RWPE2 (cell line): ENCODE measurements around the gene IL19.
"Not testable (repeated sequence)": the region's sequence is repeated elsewhere in the genome, so short reads cannot be mapped to it uniquely, and the experiment has no call there.

ENCODE experiments used
- ATAC-seq: fragments of 200-7000 bp; cut with Tn5 transposase; 3 replicates; pipeline ENCODE4 v1.9.1; 2021; ENCODE audit warnings: low read depth
- DNase-seq: peaks from one replicate; pipeline ENCODE4 v3.0.0-alpha.2; 2020; ENCODE audit warnings: low spot score
- H3K27ac ChIP-seq: fragments of 450-650 bp; 2 replicates; pipeline ENCODE4 v1.5.1; 2017; ENCODE audit warnings: mild to moderate bottlenecking; ENCODE audit not compliant: poor library complexity, severe bottlenecking
- H3K27me3 ChIP-seq: fragments of 250-450 bp; sonication (Bioruptor Pico); 2 replicates; pipeline ENCODE4 v1.5.1; 2021; ENCODE audit warnings: mild to moderate bottlenecking, moderate library complexity; ENCODE audit not compliant: insufficient read depth, poor library complexity, severe bottlenecking
- H3K36me3 ChIP-seq: fragments of 250-450 bp; sonication (Bioruptor Pico); 2 replicates; pipeline ENCODE4 v1.5.1; 2020; ENCODE audit warnings: low read depth, mild to moderate bottlenecking, moderate library complexity
- H3K4me1 ChIP-seq: fragments of 250-450 bp; sonication (Bioruptor Pico); 2 replicates; pipeline ENCODE4 v1.5.1; 2021; ENCODE audit warnings: mild to moderate bottlenecking, moderate library complexity; ENCODE audit not compliant: insufficient read depth, poor library complexity, severe bottlenecking
- H3K4me3 ChIP-seq: fragments of 250-450 bp; sonication (Bioruptor Pico); 2 replicates; pipeline ENCODE4 v1.5.1; 2021; ENCODE audit warnings: mild to moderate bottlenecking, moderate library complexity; ENCODE audit not compliant: severe bottlenecking
- H3K9me3 ChIP-seq: fragments of 250-450 bp; sonication (Bioruptor Pico); 2 replicates; pipeline ENCODE4 v1.5.1; 2021; ENCODE audit warnings: mild to moderate bottlenecking, moderate library complexity; ENCODE audit not compliant: severe bottlenecking
- TF ChIP-seq, protein P1 (sequence below): fragments of 450-650 bp; IDR thresholded peaks from one replicate; pipeline ENCODE4 v1.5.1; 2017; ENCODE audit warnings: mild to moderate bottlenecking, moderate library complexity; ENCODE audit not compliant: poor library complexity, severe bottlenecking

Gene IL19

DNA sequence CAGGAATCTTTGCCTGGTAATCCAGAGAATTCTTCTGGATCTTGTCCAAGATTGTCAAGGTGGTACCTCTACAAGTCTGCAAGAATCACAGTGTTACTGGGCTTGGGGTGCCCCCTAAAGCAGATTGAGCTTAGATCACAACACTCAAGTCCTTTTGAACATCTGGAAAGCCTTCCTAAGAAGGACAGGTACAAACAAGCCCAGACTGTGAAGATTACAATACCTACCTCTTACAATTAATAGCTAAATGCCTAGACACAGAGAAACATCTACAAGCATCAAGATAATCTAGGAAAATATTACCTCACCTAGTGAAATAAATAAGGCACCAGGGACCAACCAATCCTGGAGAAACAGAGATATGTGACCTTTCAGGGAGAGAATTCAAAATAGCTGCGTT, 77.4 kb downstream of the IL19 start:
- Histone ChIP-seq H3K27ac (no peak overlapping the region), H3K4me1 (peaks cover 8% of the 10 kb centered on the region), H3K36me3 (no peaks in the 10 kb centered on the region), H3K4me3 (no peak overlapping the region), H3K27me3 (no peaks in the 10 kb centered on the region), H3K9me3 (peaks cover 4% of the 10 kb centered on the region)
- ATAC-seq (no peak; the same call in 2 of the 3 replicates), DNase-seq (no peak)
- TF ChIP-seq, protein P1, sequence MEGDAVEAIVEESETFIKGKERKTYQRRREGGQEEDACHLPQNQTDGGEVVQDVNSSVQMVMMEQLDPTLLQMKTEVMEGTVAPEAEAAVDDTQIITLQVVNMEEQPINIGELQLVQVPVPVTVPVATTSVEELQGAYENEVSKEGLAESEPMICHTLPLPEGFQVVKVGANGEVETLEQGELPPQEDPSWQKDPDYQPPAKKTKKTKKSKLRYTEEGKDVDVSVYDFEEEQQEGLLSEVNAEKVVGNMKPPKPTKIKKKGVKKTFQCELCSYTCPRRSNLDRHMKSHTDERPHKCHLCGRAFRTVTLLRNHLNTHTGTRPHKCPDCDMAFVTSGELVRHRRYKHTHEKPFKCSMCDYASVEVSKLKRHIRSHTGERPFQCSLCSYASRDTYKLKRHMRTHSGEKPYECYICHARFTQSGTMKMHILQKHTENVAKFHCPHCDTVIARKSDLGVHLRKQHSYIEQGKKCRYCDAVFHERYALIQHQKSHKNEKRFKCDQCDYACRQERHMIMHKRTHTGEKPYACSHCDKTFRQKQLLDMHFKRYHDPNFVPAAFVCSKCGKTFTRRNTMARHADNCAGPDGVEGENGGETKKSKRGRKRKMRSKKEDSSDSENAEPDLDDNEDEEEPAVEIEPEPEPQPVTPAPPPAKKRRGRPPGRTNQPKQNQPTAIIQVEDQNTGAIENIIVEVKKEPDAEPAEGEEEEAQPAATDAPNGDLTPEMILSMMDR, result no peak

DNA sequence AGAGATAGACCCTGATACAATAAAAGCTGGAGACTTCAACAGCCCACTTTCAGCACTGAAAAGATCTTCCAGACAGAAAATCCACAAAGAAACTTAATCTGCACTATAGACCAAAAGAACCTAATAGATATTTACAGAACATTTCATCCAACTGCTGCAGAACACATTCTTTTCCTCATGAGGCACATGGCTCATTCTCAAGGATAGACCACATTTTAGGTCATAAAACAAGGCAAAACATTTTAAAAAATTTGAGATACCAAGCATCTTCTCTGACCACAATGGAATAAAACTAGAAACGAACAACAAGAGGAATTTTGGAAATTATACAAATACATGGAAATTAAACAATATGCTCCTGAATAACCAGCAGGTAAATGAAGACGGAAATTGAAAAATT, 79.8 kb downstream of the IL19 start:
- Histone ChIP-seq H3K27ac (no peak overlapping the region), H3K36me3 (no peaks in the 10 kb centered on the region), H3K9me3 (peaks cover 4% of the 10 kb centered on the region), H3K27me3 (no peaks in the 10 kb centered on the region), H3K4me3 (no peak overlapping the region), H3K4me1 (peaks cover 8% of the 10 kb centered on the region)
- no peak for ATAC-seq
- DNase-seq, result no peak
- TF ChIP-seq, protein P1, result no peak

DNA sequence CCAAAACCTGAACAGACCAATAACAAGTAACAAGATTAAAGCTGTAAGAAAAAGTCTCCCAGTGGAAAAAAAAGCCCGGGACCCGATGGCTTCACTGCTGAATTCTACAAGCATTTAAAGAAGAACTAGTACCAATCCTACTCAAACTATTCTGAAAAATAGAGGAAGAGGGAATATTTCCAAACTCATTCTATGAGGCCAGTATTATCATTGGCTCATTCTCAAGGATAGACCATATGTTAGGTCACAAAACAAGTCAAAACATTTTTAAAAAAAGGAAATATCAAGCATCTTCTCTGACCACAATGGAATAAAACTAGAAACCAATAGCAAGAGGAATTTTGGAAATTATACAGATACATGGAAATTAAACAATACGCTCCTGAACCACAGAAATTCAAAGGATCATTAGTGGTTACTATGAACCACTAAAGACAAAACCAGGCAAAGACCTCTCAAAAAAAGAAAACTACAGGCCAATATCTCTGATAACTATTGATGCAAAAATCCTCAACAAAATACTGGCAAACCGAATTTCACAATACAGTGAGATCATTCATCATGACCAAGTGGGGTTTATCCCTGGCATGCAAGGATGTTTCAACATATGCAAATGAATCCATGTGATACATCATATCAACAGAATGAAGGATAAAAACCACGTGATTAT, 80.9 kb downstream of the IL19 start:
- DNase-seq (no peak), ATAC-seq (no peak)
- TF ChIP-seq, protein P1, result no peak
- Histone ChIP-seq H3K27me3 (no peaks in the 10 kb centered on the region), H3K4me1 (peaks cover 8% of the 10 kb centered on the region), H3K27ac (no peak overlapping the region), H3K9me3 (peaks cover 4% of the 10 kb centered on the region), H3K4me3 (no peak overlapping the region), H3K36me3 (no peaks in the 10 kb centered on the region)

DNA sequence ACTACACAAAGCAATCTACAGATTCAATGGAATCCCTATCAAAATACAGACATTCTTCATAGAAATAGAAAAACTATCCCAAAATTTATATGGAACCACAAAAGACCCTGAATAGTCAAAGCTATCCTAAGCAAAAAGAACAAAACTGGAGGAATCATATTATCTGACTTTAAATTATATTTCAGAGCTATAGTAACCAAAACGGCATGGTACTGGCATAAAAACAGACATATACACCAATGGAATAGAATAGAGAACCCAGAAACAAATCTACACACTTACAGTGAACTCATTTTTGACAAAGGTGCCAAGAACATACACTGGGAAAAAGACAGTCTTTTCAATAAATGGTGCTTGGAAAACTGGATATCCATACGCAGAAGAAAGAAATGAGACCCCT, 82.1 kb downstream of the IL19 start:
- not testable (repeated sequence) for ATAC-seq, H3K36me3 ChIP-seq, H3K4me1 ChIP-seq, H3K27me3 ChIP-seq, H3K9me3 ChIP-seq, H3K27ac ChIP-seq, H3K4me3 ChIP-seq, DNase-seq

DNA sequence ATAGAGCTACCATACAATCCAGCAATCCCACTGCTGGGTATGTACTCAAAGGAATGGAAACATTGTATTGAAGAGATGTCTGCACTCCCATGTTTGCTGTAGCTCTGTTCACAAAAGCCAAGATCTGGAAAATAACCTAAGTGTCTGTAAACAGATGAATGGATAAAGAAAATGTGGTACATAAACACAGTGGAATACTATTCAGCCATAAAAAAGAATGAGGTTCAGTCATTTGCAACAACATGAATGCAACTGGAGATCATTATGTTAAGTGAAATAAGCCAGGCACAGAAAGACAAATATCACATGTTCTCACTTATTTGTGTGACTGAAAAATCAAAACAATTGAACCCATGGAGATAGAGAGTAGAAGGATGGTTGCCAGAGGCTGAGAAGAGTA, 83.1 kb downstream of the IL19 start:
- H3K4me1 ChIP-seq, H3K27ac ChIP-seq, H3K27me3 ChIP-seq, H3K4me3 ChIP-seq, H3K9me3 ChIP-seq, H3K36me3 ChIP-seq, ATAC-seq, DNase-seq: not testable (repeated sequence)

DNA sequence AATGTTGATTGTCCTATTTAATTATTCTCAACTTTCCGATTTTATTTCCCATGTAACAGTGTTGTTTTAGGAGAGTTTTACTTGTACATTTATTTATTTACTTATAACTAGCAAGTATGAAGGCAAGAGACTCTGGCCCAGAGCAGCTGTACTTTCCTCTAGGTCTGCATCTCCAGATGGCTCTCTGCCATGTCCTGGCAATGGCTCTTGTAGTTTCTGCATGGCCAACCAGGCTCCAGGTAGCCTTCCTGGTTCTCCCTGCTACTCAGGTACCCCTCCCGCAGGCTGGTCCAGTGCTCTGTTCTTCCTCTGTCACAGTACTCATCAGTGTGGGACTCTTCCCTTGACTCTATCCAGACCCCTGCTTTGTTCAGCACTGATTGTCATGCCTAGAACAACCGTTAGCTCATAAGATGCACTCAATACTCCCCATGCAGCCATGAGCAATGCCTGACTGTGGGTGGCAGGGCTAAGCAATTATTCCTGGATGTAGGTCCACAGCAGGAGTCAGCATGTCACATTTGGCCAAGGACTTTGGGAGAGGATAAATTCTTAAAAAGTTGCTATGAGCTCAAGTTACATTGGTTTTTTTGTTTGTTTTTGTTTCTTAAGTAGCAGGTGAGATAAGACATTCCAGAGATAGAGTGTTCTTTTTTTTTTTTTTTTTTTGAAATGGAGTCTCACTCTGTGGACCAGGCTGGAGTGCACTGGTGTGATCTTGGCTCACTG, 84.0 kb downstream of the IL19 start:
- Histone ChIP-seq H3K27me3 (no peaks in the 10 kb centered on the region), H3K9me3 (peaks cover 4% of the 10 kb centered on the region), H3K4me1 (peaks cover 3% of the 10 kb centered on the region), H3K36me3 (no peaks in the 10 kb centered on the region), H3K27ac (no peak overlapping the region), H3K4me3 (no peak overlapping the region)
- DNase-seq (no peak), ATAC-seq (no peak)
- TF ChIP-seq, protein P1, result no peak
